Measurements from ENCODE around the gene ARHGAP9. TPM values are rescaled to one million over a fixed set of nuclear protein-coding genes. Genes with fewer than 3 reads are reported as not detected.
A peak's percentile ranks its signal among the peaks of the same experiment; 100 is the strongest.

ARHGAP9 gene
- total and polyA plus RNA-seq, 2 donors from 2014 or later, result 3.8 to 18.1 TPM

DNA sequence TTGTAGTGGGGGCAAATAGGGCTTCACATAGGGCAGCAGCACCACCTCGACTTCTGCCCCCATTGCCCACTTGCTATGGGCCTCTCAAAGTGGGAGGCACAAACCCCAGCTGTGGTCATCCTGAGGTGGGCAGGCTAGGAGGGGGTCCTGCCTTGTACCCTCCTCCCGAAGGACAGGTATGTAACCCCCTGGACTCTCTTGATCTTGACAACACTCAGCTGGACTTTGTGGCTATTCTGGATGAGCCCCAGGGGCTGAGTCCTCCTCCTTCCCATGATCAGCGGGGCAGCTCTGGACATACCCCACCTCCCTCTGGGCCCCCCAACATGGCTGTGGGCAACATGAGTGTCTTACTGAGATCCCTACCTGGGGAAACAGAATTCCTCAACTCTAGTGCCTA, 8.0 kb downstream of the ARHGAP9 start:
- peaks cover 0 to 16% (median 0%) of the 10 kb centered on the region in 3 donors for H3K4me1 ChIP-seq (ENCODE audit: control insufficient read depth in 2 of 3, insufficient read depth in 2 of 3, low read depth in 1 of 3, low read length in 3 of 3)
- no peaks in the 10 kb centered on the region for H3K9me3 ChIP-seq (ENCODE audit: control insufficient read depth in 2 of 3, insufficient read depth in 1 of 3, low read length in 3 of 3)
- DNase-seq (peak in 1 of 5 donors; percentile 8), FAIRE-seq (no peak)
- H3K4me3 ChIP-seq (ENCODE audit: low read length in 3 of 3), result no peak overlapping the region
- H3K27me3 ChIP-seq (ENCODE audit: control insufficient read depth, insufficient read depth, low read length), result peaks cover 20% of the 10 kb centered on the region
- no peak for TF ChIP-seq CTCF (IDR thresholded peaks at IDR 0.05; ENCODE audit: borderline replicate concordance, extremely low read depth, insufficient read depth)
- no peak overlapping the region for H3K27ac ChIP-seq (ENCODE audit: low read depth in 2 of 2, low read length in 2 of 2)
- intact Hi-C loops (cut with DNase I), result no loop called here
- H3K36me3 ChIP-seq (ENCODE audit: control insufficient read depth in 2 of 3, insufficient read depth in 3 of 3, low read length in 3 of 3), result no peaks in the 10 kb centered on the region
- no peak overlapping the region for H3K9ac ChIP-seq (ENCODE audit: low read length in 3 of 3)

DNA sequence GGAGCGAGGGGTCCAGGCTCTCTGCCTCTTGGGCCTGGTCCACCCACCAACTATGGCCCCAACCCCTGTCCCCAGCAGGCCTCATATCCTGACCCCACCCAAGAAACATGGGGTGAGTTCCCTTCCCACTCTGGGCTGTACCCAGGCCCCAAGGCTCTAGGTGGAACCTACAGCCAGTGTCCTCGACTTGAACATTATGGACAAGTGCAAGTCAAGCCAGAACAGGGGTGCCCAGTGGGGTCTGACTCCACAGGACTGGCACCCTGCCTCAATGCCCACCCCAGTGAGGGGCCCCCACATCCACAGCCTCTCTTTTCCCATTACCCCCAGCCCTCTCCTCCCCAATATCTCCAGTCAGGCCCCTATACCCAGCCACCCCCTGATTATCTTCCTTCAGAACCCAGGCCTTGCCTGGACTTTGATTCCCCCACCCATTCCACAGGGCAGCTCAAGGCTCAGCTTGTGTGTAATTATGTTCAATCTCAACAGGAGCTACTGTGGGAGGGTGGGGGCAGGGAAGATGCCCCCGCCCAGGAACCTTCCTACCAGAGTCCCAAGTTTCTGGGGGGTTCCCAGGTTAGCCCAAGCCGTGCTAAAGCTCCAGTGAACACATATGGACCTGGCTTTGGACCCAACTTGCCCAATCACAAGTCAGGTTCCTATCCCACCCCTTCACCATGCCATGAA, 8.6 kb downstream of the ARHGAP9 start:
- Histone ChIP-seq H3K9ac (ENCODE audit: low read length in 3 of 3) (no peak overlapping the region), H3K36me3 (ENCODE audit: control insufficient read depth in 2 of 3, insufficient read depth in 3 of 3, low read length in 3 of 3) (no peaks in the 10 kb centered on the region), H3K4me3 (ENCODE audit: low read length in 3 of 3) (no peak overlapping the region), H3K4me1 (ENCODE audit: control insufficient read depth in 2 of 3, insufficient read depth in 2 of 3, low read depth in 1 of 3, low read length in 3 of 3) (peaks cover 0 to 12% (median 0%) of the 10 kb centered on the region in 3 donors), H3K27ac (ENCODE audit: low read depth in 2 of 2, low read length in 2 of 2) (no peak overlapping the region), H3K27me3 (ENCODE audit: control insufficient read depth, insufficient read depth, low read length) (peaks cover 16% of the 10 kb centered on the region), H3K9me3 (ENCODE audit: control insufficient read depth in 2 of 3, insufficient read depth in 1 of 3, low read length in 3 of 3) (no peaks in the 10 kb centered on the region)
- no peak for FAIRE-seq
- TF ChIP-seq CTCF (IDR thresholded peaks at IDR 0.05; ENCODE audit: borderline replicate concordance, extremely low read depth, insufficient read depth), result no peak
- intact Hi-C loops (cut with DNase I), result no loop called here
- DNase-seq, result no peak

DNA sequence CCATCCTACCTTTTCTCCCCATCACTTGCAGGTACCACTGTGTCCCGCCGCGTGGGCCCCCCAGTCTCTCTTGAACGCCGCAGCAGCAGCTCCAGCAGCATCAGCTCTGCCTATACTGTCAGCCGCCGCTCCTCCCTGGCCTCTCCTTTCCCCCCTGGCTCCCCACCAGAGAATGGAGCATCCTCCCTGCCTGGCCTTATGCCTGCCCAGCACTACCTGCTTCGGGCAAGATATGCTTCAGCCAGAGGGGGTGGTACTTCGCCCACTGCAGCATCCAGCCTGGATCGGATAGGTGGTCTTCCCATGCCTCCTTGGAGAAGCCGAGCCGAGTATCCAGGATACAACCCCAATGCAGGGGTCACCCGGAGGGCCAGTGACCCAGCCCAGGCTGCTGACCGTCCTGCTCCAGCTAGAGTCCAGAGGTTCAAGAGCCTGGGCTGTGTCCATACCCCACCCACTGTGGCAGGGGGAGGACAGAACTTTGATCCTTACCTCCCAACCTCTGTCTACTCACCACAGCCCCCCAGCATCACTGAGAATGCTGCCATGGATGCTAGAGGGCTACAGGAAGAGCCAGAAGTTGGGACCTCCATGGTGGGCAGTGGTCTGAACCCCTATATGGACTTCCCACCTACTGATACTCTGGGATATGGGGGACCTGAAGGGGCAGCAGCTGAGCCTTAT, 9.2 kb downstream of the ARHGAP9 start:
- peaks cover 14% of the 10 kb centered on the region for H3K27me3 ChIP-seq (ENCODE audit: control insufficient read depth, insufficient read depth, low read length)
- H3K9me3 ChIP-seq (ENCODE audit: control insufficient read depth in 2 of 3, insufficient read depth in 1 of 3, low read length in 3 of 3), result no peaks in the 10 kb centered on the region
- H3K36me3 ChIP-seq (ENCODE audit: control insufficient read depth in 2 of 3, insufficient read depth in 3 of 3, low read length in 3 of 3), result no peaks in the 10 kb centered on the region
- FAIRE-seq (no peak), DNase-seq (no peak)
- H3K27ac ChIP-seq (ENCODE audit: low read depth in 2 of 2, low read length in 2 of 2), result no peak overlapping the region
- H3K9ac ChIP-seq (ENCODE audit: low read length in 3 of 3), result no peak overlapping the region
- no peak overlapping the region for H3K4me3 ChIP-seq (ENCODE audit: low read length in 3 of 3)
- peaks cover 0 to 7% (median 0%) of the 10 kb centered on the region in 3 donors for H3K4me1 ChIP-seq (ENCODE audit: control insufficient read depth in 2 of 3, insufficient read depth in 2 of 3, low read depth in 1 of 3, low read length in 3 of 3)
- intact Hi-C loops (cut with DNase I), result no loop called here
- no peak for TF ChIP-seq CTCF (IDR thresholded peaks at IDR 0.05; ENCODE audit: borderline replicate concordance, extremely low read depth, insufficient read depth)
